Measurements from ENCODE around the gene PALLD. TPM values are rescaled to one million over a fixed set of nuclear protein-coding genes. Genes with fewer than 3 reads are reported as not detected.

The PALLD gene
- total RNA-seq, 1 experiment from 2014 or later = 23.7 TPM

GRCh38 chr4:168888715-168889215, 391.9 kb downstream of the PALLD start:
- POLR2A ChIA-PET = no interaction called here
- Mint-ChIP-seq H3K4me3 (no peak overlapping the region), H3K27ac (no peak overlapping the region), H3K9me3 (no peaks in the 10 kb centered on the region), H3K27me3 (ENCODE audit: low read depth) (no peaks in the 10 kb centered on the region), H3K4me1 (peaks cover 3% of the 10 kb centered on the region; the same call in 1 of the 2 replicates), H3K36me3 (peaks cover 18% of the 10 kb centered on the region)
- no peak for ATAC-seq
- CTCF ChIA-PET = interaction anchor here (0.7 kb wide), 1 partner anchor 32 kb away, joined by 4 read pairs; no protein-coding TSS in a partner anchor
- no peak for TF ChIP-seq ZNF138 (CRISPR knock-in tag; conservative IDR thresholded peaks at IDR 0.05)
- no peak for TF ChIP-seq FOXK1 (CRISPR knock-in tag; IDR thresholded peaks at IDR 0.05)
- TF ChIP-seq ATF2 (CRISPR knock-in tag; IDR thresholded peaks at IDR 0.05; ENCODE audit: borderline replicate concordance, low read depth) = no peak
- no peak for TF ChIP-seq E2F5 (CRISPR knock-in tag; IDR thresholded peaks at IDR 0.05)
- TF ChIP-seq CBFB (CRISPR knock-in tag; IDR thresholded peaks at IDR 0.05; ENCODE audit: low read depth) = no peak
- no peak for TF ChIP-seq HMGA2 (CRISPR knock-in tag; IDR thresholded peaks at IDR 0.05)
- TF ChIP-seq ZNF232 (CRISPR knock-in tag; IDR thresholded peaks at IDR 0.05) = no peak
- no peak for TF ChIP-seq MAX (CRISPR knock-in tag; IDR thresholded peaks at IDR 0.05)
- TF ChIP-seq JUN (CRISPR knock-in tag; IDR thresholded peaks at IDR 0.05) = no peak
- DNase-seq (ENCODE audit: low spot score) = no peak

- CTCF ChIA-PET = no interaction called here
- Mint-ChIP-seq H3K4me3 (no peak overlapping the region), H3K9me3 (no peaks in the 10 kb centered on the region), H3K4me1 (peaks cover 3% of the 10 kb centered on the region; the same call in 1 of the 2 replicates), H3K27ac (no peak overlapping the region), H3K27me3 (ENCODE audit: low read depth) (no peaks in the 10 kb centered on the region), H3K36me3 (peaks cover 32% of the 10 kb centered on the region)
- ATAC-seq = no peak
- no peak for DNase-seq (ENCODE audit: low spot score)
- POLR2A ChIA-PET = no interaction called here
- TF ChIP-seq ZNF532 (CRISPR knock-in tag; IDR thresholded peaks at IDR 0.05; ENCODE audit: borderline replicate concordance) (no peak), JUN (CRISPR knock-in tag; IDR thresholded peaks at IDR 0.05) (no peak), TCF7 (CRISPR knock-in tag; IDR thresholded peaks at IDR 0.05; ENCODE audit: low read depth) (no peak), PREB (CRISPR knock-in tag; IDR thresholded peaks at IDR 0.05; ENCODE audit: borderline replicate concordance) (no peak), PRDM15 (CRISPR knock-in tag; IDR thresholded peaks at IDR 0.05) (no peak)
These were observed 394.2 kb downstream of the PALLD start for GRCh38 chr4:168891086-168891485.

Data from WTC11 (cell line).